Endothelial cell of umbilical vein (primary cell): ENCODE data around the gene TTC21A. TPM values are rescaled to one million over a fixed set of nuclear protein-coding genes. Genes with fewer than 3 reads are reported as not detected.

Experiments used
- BruUV-seq: library from RNA; stranded (reverse); fragments of 400-500 nt; replicated peaks from 2 replicates; lab custom pipeline; 2021; lab: Mats Ljungman, UMichigan
- CTCF ChIA-PET: fragments of 300-600, 350-600 bp; sonication (Branson Sonifier 250); formaldehyde crosslinking; loops from one replicate; lab custom pipeline; 2021; ENCODE audit warnings: antibody characterized with exemption, inconsistent platforms; lab: Charles Lee
- POLR2A ChIA-PET: fragments of 300-600, 350-600 bp; sonication (Branson Sonifier 250); formaldehyde crosslinking; loops from one replicate; lab custom pipeline; 2021; ENCODE audit warnings: antibody characterized with exemption, inconsistent platforms; lab: Charles Lee
- DNase-seq: peaks from one replicate; pipeline ENCODE4 v3.0.0-alpha.2; 2011; ENCODE audit warnings: low read depth, low spot score
- FAIRE-seq: peaks from 2 replicates; lab custom pipeline; 2011; peaks lifted over from hg19 to GRCh38; lab: Jason Lieb, UNC
- H2AFZ ChIP-seq: 2 replicates; pipeline ENCODE4 v1.6.0; 2012; ENCODE audit warnings: low read depth, low read length, control low read depth, inconsistent platforms
- H3K27ac ChIP-seq: 2 replicates; pipeline ENCODE4 v1.5.1; 2011; ENCODE audit warnings: low read depth, mild to moderate bottlenecking, control low read depth, low read length, moderate library complexity; ENCODE audit not compliant: insufficient read depth
- H3K27me3 ChIP-seq, 2 experiments: 2 replicates each; pipeline versions ENCODE4 v1.6.0 to v1.6.1; 2011; ENCODE audit warnings: low read length in 2 of 2, mixed read lengths in 1 of 2; ENCODE audit not compliant: control insufficient read depth in 2 of 2, insufficient read depth in 2 of 2
- H3K36me3 ChIP-seq, 2 experiments: 2 replicates in 1 of 2; 3 replicates in 1 of 2; pipeline ENCODE4 v1.5.1; 2011; ENCODE audit warnings: low read length in 2 of 2, mild to moderate bottlenecking in 1 of 2, moderate library complexity in 1 of 2; ENCODE audit not compliant: control insufficient read depth in 2 of 2, insufficient read depth in 2 of 2; ENCODE audit errors: extremely low read depth in 1 of 2
- H3K4me1 ChIP-seq: 3 replicates; pipeline ENCODE4 v1.5.1; 2011; ENCODE audit warnings: mild to moderate bottlenecking, low read length; ENCODE audit not compliant: control insufficient read depth, insufficient read depth; ENCODE audit errors: extremely low read depth
- H3K4me2 ChIP-seq: 2 replicates; pipeline ENCODE4 v1.6.1; 2011; ENCODE audit warnings: low read length, control low read depth, mixed read lengths; ENCODE audit not compliant: insufficient read depth
- H3K4me3 ChIP-seq, 3 experiments: fragments of 200-600 bp in 1 of 3; sonication (generic), shearing (Covaris generic) in 1 of 3; replicated peaks in 1 of 3; 2 replicates each; pipeline ENCODE4 v1.5.1; 2011 to 2016; ENCODE audit warnings: control low read depth in 3 of 3, low read length in 3 of 3, mild to moderate bottlenecking in 2 of 3, inconsistent platforms in 1 of 3, low read depth in 1 of 3, moderate library complexity in 1 of 3; ENCODE audit not compliant: insufficient read depth in 1 of 3
- H3K79me2 ChIP-seq: 2 replicates; pipeline ENCODE4 v1.6.0; 2012; ENCODE audit warnings: low read length, inconsistent platforms; ENCODE audit not compliant: control insufficient read depth, insufficient read depth
- H3K9ac ChIP-seq: replicated peaks from 2 replicates; pipeline ENCODE3; 2011; ENCODE audit warnings: low read length, control low read depth; ENCODE audit not compliant: insufficient read depth; ENCODE audit errors: extremely low read depth
- H3K9me1 ChIP-seq: replicated peaks from 3 replicates; pipeline ENCODE4 v1.6.0; 2011; ENCODE audit warnings: mild to moderate bottlenecking, low read length; ENCODE audit not compliant: control insufficient read depth, insufficient read depth; ENCODE audit errors: extremely low read depth
- H3K9me3 ChIP-seq: replicated peaks from 2 replicates; pipeline ENCODE4 v1.5.1; 2012; ENCODE audit warnings: low read length, inconsistent platforms; ENCODE audit not compliant: control insufficient read depth, insufficient read depth
- H4K20me1 ChIP-seq: replicated peaks from 2 replicates; pipeline ENCODE3; 2011; ENCODE audit warnings: mild to moderate bottlenecking, low read length; ENCODE audit not compliant: control insufficient read depth, insufficient read depth; ENCODE audit errors: extremely low read depth
- EZH2 ChIP-seq: IDR thresholded peaks from 2 replicates; pipeline ENCODE4 v1.6.1; 2012; ENCODE audit warnings: borderline replicate concordance, low read depth, mild to moderate bottlenecking, moderate library complexity, low read length, inconsistent platforms; ENCODE audit not compliant: severe bottlenecking
- FOS ChIP-seq: IDR thresholded peaks from 2 replicates; pipeline ENCODE4 v1.6.1; 2011; ENCODE audit warnings: mild to moderate bottlenecking, low read length, moderate library complexity, borderline replicate concordance; ENCODE audit not compliant: insufficient read depth
- GATA2 ChIP-seq: IDR thresholded peaks from 2 replicates; pipeline ENCODE4 v1.7.0; 2011; ENCODE audit warnings: low read depth, mild to moderate bottlenecking, moderate library complexity, mixed read lengths, low read length; ENCODE audit not compliant: insufficient read length, insufficient read depth
- MYC ChIP-seq: IDR thresholded peaks from one replicate; pipeline ENCODE4 v1.6.1; 2011; ENCODE audit warnings: mild to moderate bottlenecking, low read depth, low read length
- POLR2A ChIP-seq: IDR thresholded peaks from 2 replicates; pipeline ENCODE4 v1.6.1; 2012; ENCODE audit warnings: low read depth, mild to moderate bottlenecking, control low read depth, low read length
- POLR2AphosphoS5 ChIP-seq: IDR thresholded peaks from 2 replicates; pipeline ENCODE4 v1.6.1; 2012; ENCODE audit warnings: low read depth, mild to moderate bottlenecking, control low read depth, low read length, moderate library complexity; ENCODE audit not compliant: insufficient read depth
- dilution Hi-C: fragments of 300-500 bp; cut with MboI; formaldehyde crosslinking; loops from one replicate; pipeline ENCODE4 v1.15.0; 2019; ENCODE audit warnings: low sequenced_read_pairs; ENCODE audit not compliant: extremely low pct_ligation_motif_present
- intact Hi-C: fragments of 100-400 bp; cut with micrococcal nuclease; formaldehyde crosslinking; loops from one replicate; pipeline ENCODE4 v1.10.0; 2022
- polyA plus RNA-seq, 4 experiments: library from polyadenylated mRNA; depleted of rRNA in 3 of 4; stranded (reverse) in 3 of 4; unstranded in 1 of 4; fragments of >200 nt; gene quantifications; 2 replicates each; pipeline versions ENCODE4 v1.2.1 to v1.2.3, GENCODE V29; 2011 to 2012; ENCODE audit warnings: missing spikeins in 1 of 4
- total RNA-seq: library from RNA; stranded (reverse); gene quantifications from 2 replicates; pipeline ENCODE4 v1.2.3, GENCODE V29; 2021
- TF ChIP-seq, protein P1 (sequence below), 2 donors: IDR thresholded peaks; 1 replicate in 1 of 2; 2 replicates in 1 of 2; pipeline ENCODE4 v1.5.1; 2011; ENCODE audit warnings: low read length in 2 of 2, mild to moderate bottlenecking in 2 of 2, moderate library complexity in 2 of 2, control low read depth in 1 of 2, inconsistent platforms in 1 of 2, low read depth in 1 of 2; ENCODE audit not compliant: insufficient read depth in 1 of 2; ENCODE audit errors: extremely low read depth in 1 of 2

TTC21A gene
- total and polyA plus RNA-seq, 2 donors (not counting 3 experiments of a cell fraction or from before 2014, with no cell fraction given): 4.7 to 7.8 TPM

DNA sequence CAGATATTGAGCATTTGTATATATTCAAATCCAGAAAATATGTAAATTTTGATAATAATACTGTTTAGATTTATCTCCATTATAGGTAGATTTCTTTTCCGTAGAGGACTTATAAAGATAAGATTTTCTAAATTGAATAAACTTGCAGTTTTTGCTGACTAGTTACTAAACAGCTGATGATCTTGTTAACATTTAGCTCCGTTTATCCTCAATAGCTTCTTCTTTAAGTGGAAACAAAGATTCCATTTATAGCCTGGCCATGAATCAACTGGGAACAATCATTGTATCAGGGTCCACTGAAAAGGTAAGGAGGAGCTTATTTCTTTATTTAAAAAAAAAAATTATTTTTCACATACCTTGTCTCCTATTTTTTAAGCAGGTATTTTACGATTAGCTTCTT, 38.9 kb upstream of the TTC21A start:
- Histone ChIP-seq H3K9me3 (no peaks in the 10 kb centered on the region), H4K20me1 (no peaks in the 10 kb centered on the region), H3K79me2 (no peaks in the 10 kb centered on the region), H3K27me3 (no peaks in the 10 kb centered on the region), H3K9me1 (peaks cover 3% of the 10 kb centered on the region), H2AFZ (no peak overlapping the region), H3K36me3 (peaks cover 3 to 9% of the 10 kb centered on the region in 2 experiments), H3K4me1 (no peaks in the 10 kb centered on the region), H3K9ac (no peak overlapping the region), H3K27ac (no peak overlapping the region), H3K4me2 (no peak overlapping the region), H3K4me3 (no peak overlapping the region)
- no TSS peak for BruUV-seq
- no peak for DNase-seq
- TF ChIP-seq FOS: no peak
- TF ChIP-seq POLR2AphosphoS5: no peak
- no peak for TF ChIP-seq EZH2
- no peak for TF ChIP-seq MYC
- TF ChIP-seq GATA2: no peak
- TF ChIP-seq, protein P1, sequence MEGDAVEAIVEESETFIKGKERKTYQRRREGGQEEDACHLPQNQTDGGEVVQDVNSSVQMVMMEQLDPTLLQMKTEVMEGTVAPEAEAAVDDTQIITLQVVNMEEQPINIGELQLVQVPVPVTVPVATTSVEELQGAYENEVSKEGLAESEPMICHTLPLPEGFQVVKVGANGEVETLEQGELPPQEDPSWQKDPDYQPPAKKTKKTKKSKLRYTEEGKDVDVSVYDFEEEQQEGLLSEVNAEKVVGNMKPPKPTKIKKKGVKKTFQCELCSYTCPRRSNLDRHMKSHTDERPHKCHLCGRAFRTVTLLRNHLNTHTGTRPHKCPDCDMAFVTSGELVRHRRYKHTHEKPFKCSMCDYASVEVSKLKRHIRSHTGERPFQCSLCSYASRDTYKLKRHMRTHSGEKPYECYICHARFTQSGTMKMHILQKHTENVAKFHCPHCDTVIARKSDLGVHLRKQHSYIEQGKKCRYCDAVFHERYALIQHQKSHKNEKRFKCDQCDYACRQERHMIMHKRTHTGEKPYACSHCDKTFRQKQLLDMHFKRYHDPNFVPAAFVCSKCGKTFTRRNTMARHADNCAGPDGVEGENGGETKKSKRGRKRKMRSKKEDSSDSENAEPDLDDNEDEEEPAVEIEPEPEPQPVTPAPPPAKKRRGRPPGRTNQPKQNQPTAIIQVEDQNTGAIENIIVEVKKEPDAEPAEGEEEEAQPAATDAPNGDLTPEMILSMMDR (IDR thresholded peaks at IDR 0.05; ENCODE audit: extremely low read depth in 1 of 2, insufficient read depth in 1 of 2, low read depth in 1 of 2, low read length in 2 of 2): no peak
- TF ChIP-seq POLR2A: no peak
- FAIRE-seq: no peak
- intact Hi-C loops: no loop called here
- dilution Hi-C loops: no loop called here
- ChIA-PET POLR2A (no interaction called here), CTCF (interaction anchor here (1.3 kb wide), 1 partner anchor 220 kb away, joined by 5 read pairs; no protein-coding TSS in a partner anchor)
